H1 (cell line): ENCODE results near the gene EXOSC7. TPM values are rescaled to one million over a fixed set of nuclear protein-coding genes. Genes with fewer than 3 reads are reported as not detected.

Source experiments
- CEBPB ChIP-seq: IDR thresholded peaks from 2 replicates; pipeline ENCODE4 v1.6.1; 2012; ENCODE audit warnings: low read depth, low read length
- CREB1 ChIP-seq: IDR thresholded peaks from 2 replicates; pipeline ENCODE4 v1.6.1; 2012; ENCODE audit warnings: inconsistent platforms
- EP300 ChIP-seq, 2 experiments: IDR thresholded peaks; 1 replicate in 1 of 2; 2 replicates in 1 of 2; pipeline ENCODE4 v1.6.1; 2011 to 2012; ENCODE audit warnings: low read depth in 2 of 2, low read length in 2 of 2, mild to moderate bottlenecking in 2 of 2, borderline replicate concordance in 1 of 2, inconsistent platforms in 1 of 2, moderate library complexity in 1 of 2
- EZH2 ChIP-seq: fragments of 200-600 bp; sonication (generic); IDR thresholded peaks from 2 replicates; pipeline ENCODE4 v1.7.1; 2012; ENCODE audit warnings: low read depth, mild to moderate bottlenecking, moderate library complexity, low read length, inconsistent platforms; ENCODE audit not compliant: severe bottlenecking
- GTF2F1 ChIP-seq: IDR thresholded peaks from 2 replicates; pipeline ENCODE4 v1.6.1; 2012; ENCODE audit warnings: low read depth, low read length, improper control_type of control experiment, borderline replicate concordance
- KDM4A ChIP-seq: IDR thresholded peaks from one replicate; pipeline ENCODE4 v1.7.1; 2012; ENCODE audit warnings: low read depth, mild to moderate bottlenecking, moderate library complexity, low read length, inconsistent platforms; ENCODE audit not compliant: severe bottlenecking
- KDM5A ChIP-seq: fragments of 200-600 bp; IDR thresholded peaks from 2 replicates; pipeline ENCODE4 v1.7.1; 2012; ENCODE audit warnings: mild to moderate bottlenecking, low read length, inconsistent platforms, mixed read lengths
- NRF1 ChIP-seq: IDR thresholded peaks from 2 replicates; pipeline ENCODE4 v1.6.1; 2011; ENCODE audit warnings: mild to moderate bottlenecking, low read depth, low read length, improper control_type of control experiment
- POLR2A ChIP-seq, 2 experiments: IDR thresholded peaks; 1 replicate in 1 of 2; 2 replicates in 1 of 2; pipeline ENCODE4 v1.6.1; 2011; ENCODE audit warnings: low read depth in 2 of 2, low read length in 2 of 2, mild to moderate bottlenecking in 2 of 2; ENCODE audit errors: control extremely low read depth in 1 of 2
- SIX5 ChIP-seq: IDR thresholded peaks from 2 replicates; pipeline ENCODE4 v1.6.1; 2011; ENCODE audit warnings: mild to moderate bottlenecking, low read depth, low read length
- SP2 ChIP-seq: IDR thresholded peaks from 2 replicates; pipeline ENCODE4 v1.6.1; 2012; ENCODE audit warnings: mild to moderate bottlenecking, low read length, inconsistent platforms
- SRF ChIP-seq: IDR thresholded peaks from 2 replicates; pipeline ENCODE4 v1.6.1; 2011; ENCODE audit warnings: mild to moderate bottlenecking, low read depth, low read length, moderate library complexity
- TBP ChIP-seq: IDR thresholded peaks from 2 replicates; pipeline ENCODE4 v1.6.1; 2011; ENCODE audit warnings: low read depth, low read length, improper control_type of control experiment
- TEAD4 ChIP-seq: IDR thresholded peaks from 2 replicates; pipeline ENCODE4 v1.6.1; 2012; ENCODE audit warnings: low read depth, low read length, inconsistent platforms, mixed read lengths
- YY1 ChIP-seq: IDR thresholded peaks from 2 replicates; pipeline ENCODE4 v1.6.1; 2011; ENCODE audit warnings: low read depth, mild to moderate bottlenecking, low read length
- polyA plus RNA-seq, 7 experiments: library from polyadenylated mRNA; depleted of rRNA in 3 of 7; stranded (reverse) in 5 of 7; unstranded in 2 of 7; fragments of >200 nt in 5 of 7; fragments of 200-250 nt in 2 of 7; gene quantifications; 1 replicate in 5 of 7; 2 replicates in 1 of 7; 4 replicates in 1 of 7; pipeline versions ENCODE4 v1.2.1 to v1.2.3, GENCODE V29; 2011 to 2013; ENCODE audit warnings: missing spikeins in 2 of 7, mixed read lengths in 2 of 7
- total RNA-seq: library from RNA; stranded (reverse); fragmentation: NEBNext Ultra II Directional; extraction: Animal tissue kit (Norgen Biotek cat#: 25700); gene quantifications from 2 replicates; pipeline ENCODE4 v1.2.1, GENCODE V29; 2021
- TF ChIP-seq, protein P1 (sequence below): IDR thresholded peaks from 2 replicates; pipeline ENCODE4 v1.6.1; 2012; ENCODE audit warnings: inconsistent platforms
- TF ChIP-seq, protein P2 (sequence below), 3 experiments: IDR thresholded peaks; 1 replicate in 2 of 3; 2 replicates in 1 of 3; pipeline versions ENCODE4 v1.5.1 to v1.6.1; 2011; ENCODE audit warnings: low read length in 3 of 3, mild to moderate bottlenecking in 3 of 3, inconsistent platforms in 2 of 3, low read depth in 1 of 3, moderate library complexity in 1 of 3; ENCODE audit not compliant: insufficient read depth in 1 of 3; ENCODE audit errors: control extremely low read depth in 1 of 3

Gene EXOSC7
- total and polyA plus RNA-seq, 2 of the 8 experiments (the other 6 are each of a cell fraction or from before 2014, with no cell fraction given), result 92.7 to 94.5 TPM

DNA sequence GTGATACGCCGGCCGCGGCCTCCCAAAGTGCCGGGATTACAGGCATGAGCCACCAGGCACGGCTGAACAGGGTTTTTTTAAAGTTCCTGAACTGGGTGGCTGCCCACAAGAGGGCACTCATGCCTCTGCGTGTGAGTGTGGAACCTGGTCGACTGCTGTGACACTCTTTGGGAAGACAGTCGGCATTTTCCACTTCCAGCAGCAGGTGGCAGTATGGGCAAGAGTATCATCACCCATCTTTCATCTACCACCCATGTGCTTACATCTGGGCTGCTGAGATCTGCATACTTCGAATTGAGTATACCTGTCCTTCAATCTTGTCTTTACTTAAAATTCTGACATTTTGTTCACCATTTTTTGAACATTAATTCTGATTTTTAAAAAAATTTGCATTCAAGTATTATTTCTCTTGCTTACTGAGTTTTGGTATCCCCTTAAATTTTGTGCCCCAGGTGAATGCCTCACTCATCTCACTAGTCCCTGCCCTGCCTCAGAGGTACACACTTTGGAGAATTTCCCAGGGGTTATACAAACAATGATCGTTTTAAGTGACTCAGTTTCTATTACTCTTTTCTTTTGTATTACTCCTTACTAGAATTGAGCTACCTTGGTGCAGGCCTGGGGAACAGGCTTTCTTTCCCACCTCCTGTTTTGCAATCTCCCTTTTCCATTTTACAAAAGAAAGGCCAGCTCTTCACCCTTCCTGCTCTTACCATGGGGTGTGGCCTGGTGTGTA, 61.8 kb downstream of the EXOSC7 start (continued):
- TF ChIP-seq TEAD4 (0 out of 2 replicates have a peak, but pooled peaks have one; percentile 5), SP2 (no peak), EP300 (IDR thresholded peaks at IDR 0.05; ENCODE audit: borderline replicate concordance in 1 of 2, low read depth in 2 of 2, low read length in 2 of 2) (no peak), EZH2 (no peak), POLR2A (IDR thresholded peaks at IDR 0.05; ENCODE audit: control extremely low read depth in 1 of 2, low read depth in 2 of 2, low read length in 2 of 2) (no peak), SIX5 (no peak), SRF (peak; percentile 23; the same call in 1 of the 2 replicates), NRF1 (no peak), TBP (no peak), CREB1 (peak; percentile 63), GTF2F1 (no peak), KDM5A (no peak), CEBPB (0 out of 2 replicates have a peak, but pooled peaks have one; percentile 11), YY1 (0 out of 2 replicates have a peak, but pooled peaks have one; percentile 38), KDM4A (no peak)
- TF ChIP-seq, protein P1, sequence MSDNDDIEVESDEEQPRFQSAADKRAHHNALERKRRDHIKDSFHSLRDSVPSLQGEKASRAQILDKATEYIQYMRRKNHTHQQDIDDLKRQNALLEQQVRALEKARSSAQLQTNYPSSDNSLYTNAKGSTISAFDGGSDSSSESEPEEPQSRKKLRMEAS, result peak; percentile 59; the same call in 1 of the 2 replicates
- TF ChIP-seq, protein P2, sequence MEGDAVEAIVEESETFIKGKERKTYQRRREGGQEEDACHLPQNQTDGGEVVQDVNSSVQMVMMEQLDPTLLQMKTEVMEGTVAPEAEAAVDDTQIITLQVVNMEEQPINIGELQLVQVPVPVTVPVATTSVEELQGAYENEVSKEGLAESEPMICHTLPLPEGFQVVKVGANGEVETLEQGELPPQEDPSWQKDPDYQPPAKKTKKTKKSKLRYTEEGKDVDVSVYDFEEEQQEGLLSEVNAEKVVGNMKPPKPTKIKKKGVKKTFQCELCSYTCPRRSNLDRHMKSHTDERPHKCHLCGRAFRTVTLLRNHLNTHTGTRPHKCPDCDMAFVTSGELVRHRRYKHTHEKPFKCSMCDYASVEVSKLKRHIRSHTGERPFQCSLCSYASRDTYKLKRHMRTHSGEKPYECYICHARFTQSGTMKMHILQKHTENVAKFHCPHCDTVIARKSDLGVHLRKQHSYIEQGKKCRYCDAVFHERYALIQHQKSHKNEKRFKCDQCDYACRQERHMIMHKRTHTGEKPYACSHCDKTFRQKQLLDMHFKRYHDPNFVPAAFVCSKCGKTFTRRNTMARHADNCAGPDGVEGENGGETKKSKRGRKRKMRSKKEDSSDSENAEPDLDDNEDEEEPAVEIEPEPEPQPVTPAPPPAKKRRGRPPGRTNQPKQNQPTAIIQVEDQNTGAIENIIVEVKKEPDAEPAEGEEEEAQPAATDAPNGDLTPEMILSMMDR (IDR thresholded peaks at IDR 0.05; ENCODE audit: control extremely low read depth in 1 of 3, insufficient read depth in 1 of 3, low read depth in 1 of 3, low read length in 3 of 3), result peak; percentile 89 to 99 (median 99)
- TF ChIP-seq, all 59 proteins: peak for 12
